Adrenal gland (tissue), 5 donors: ENCODE results near the gene INPP1.

Experiments used
- POLR2A ChIP-seq, 2 donors: fragments of 450-650 bp; IDR thresholded peaks; one replicate each; pipeline ENCODE4 v1.6.1; 2017; ENCODE audit warnings: antibody characterized with exemption in 2 of 2, mild to moderate bottlenecking in 2 of 2, moderate library complexity in 1 of 2
- TF ChIP-seq, protein P1 (sequence below), 6 experiments: fragments of 450-650 bp in 4 of 6; fragments of 200-600 bp in 2 of 6; sonication (generic) in 1 of 6; IDR thresholded peaks; 1 replicate in 5 of 6; 2 replicates in 1 of 6; pipeline versions ENCODE4 v1.5.1 to v1.8.0; 2016 to 2021; ENCODE audit warnings: antibody characterized with exemption in 6 of 6, mild to moderate bottlenecking in 2 of 6, moderate library complexity in 1 of 6
- donor health status: DM: no; HTN: no; CAD: no.

GRCh38 chr2:190367091-190367490 is 23.7 kb downstream of the INPP1 start:
- TF ChIP-seq, protein P1, sequence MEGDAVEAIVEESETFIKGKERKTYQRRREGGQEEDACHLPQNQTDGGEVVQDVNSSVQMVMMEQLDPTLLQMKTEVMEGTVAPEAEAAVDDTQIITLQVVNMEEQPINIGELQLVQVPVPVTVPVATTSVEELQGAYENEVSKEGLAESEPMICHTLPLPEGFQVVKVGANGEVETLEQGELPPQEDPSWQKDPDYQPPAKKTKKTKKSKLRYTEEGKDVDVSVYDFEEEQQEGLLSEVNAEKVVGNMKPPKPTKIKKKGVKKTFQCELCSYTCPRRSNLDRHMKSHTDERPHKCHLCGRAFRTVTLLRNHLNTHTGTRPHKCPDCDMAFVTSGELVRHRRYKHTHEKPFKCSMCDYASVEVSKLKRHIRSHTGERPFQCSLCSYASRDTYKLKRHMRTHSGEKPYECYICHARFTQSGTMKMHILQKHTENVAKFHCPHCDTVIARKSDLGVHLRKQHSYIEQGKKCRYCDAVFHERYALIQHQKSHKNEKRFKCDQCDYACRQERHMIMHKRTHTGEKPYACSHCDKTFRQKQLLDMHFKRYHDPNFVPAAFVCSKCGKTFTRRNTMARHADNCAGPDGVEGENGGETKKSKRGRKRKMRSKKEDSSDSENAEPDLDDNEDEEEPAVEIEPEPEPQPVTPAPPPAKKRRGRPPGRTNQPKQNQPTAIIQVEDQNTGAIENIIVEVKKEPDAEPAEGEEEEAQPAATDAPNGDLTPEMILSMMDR (IDR thresholded peaks at IDR 0.05) = no peak
- TF ChIP-seq POLR2A (IDR thresholded peaks at IDR 0.05) = no peak
